Small intestine (tissue), 7 donors: ENCODE results near the gene SH3GL1. TPM values are rescaled to one million over a fixed set of nuclear protein-coding genes. Genes with fewer than 3 reads are reported as not detected.
A peak's percentile ranks its signal among the peaks of the same experiment; 100 is the strongest.

ENCODE experiments used
- DNase-seq, 2 donors: peaks; one replicate each; pipeline versions ENCODE4 v3.0.0 to v3.0.0-alpha.2; 2013
- FAIRE-seq: peaks from 2 replicates; lab custom pipeline; 2012; peaks lifted over from hg19 to GRCh38; lab: Jason Lieb, UNC
- H3K27ac ChIP-seq, 3 donors: one replicate each; pipeline ENCODE4 v1.5.1; 2013; ENCODE audit warnings: low read length in 2 of 3, mild to moderate bottlenecking in 2 of 3, control low read depth in 1 of 3, inconsistent platforms in 1 of 3, low read depth in 1 of 3, moderate library complexity in 1 of 3
- H3K27me3 ChIP-seq, 3 donors: one replicate each; pipeline ENCODE4 v1.6.1; 2013; ENCODE audit warnings: low read length in 3 of 3, inconsistent platforms in 1 of 3; ENCODE audit not compliant: control insufficient read depth in 3 of 3, insufficient read depth in 3 of 3
- H3K36me3 ChIP-seq, 3 donors: one replicate each; pipeline ENCODE4 v1.6.1; 2013; ENCODE audit warnings: low read length in 3 of 3, inconsistent platforms in 1 of 3, low read depth in 1 of 3, mild to moderate bottlenecking in 1 of 3, moderate library complexity in 1 of 3; ENCODE audit not compliant: control insufficient read depth in 3 of 3, insufficient read depth in 2 of 3
- H3K4me1 ChIP-seq, 3 donors: one replicate each; pipeline ENCODE4 v1.6.1; 2013; ENCODE audit warnings: low read length in 2 of 3, inconsistent platforms in 1 of 3, low read depth in 1 of 3, mild to moderate bottlenecking in 1 of 3, moderate library complexity in 1 of 3; ENCODE audit not compliant: control insufficient read depth in 3 of 3, insufficient read depth in 2 of 3
- H3K4me3 ChIP-seq, 3 donors: one replicate each; pipeline ENCODE4 v1.5.1; 2013; ENCODE audit warnings: low read length in 3 of 3, control low read depth in 1 of 3, inconsistent platforms in 1 of 3, low read depth in 1 of 3, mild to moderate bottlenecking in 1 of 3, moderate library complexity in 1 of 3
- H3K9me3 ChIP-seq, 2 donors: one replicate each; pipeline ENCODE4 v1.6.1; 2013; ENCODE audit warnings: low read depth in 1 of 2, low read length in 1 of 2; ENCODE audit not compliant: control insufficient read depth in 2 of 2, insufficient read depth in 1 of 2
- whole genome bisulfite sequencing, 3 donors: extraction: QIAGEN DNeasy Blood & Tissue Kit; methylation state at CpG; one replicate each; pipeline ENCODE4 v1.1.7; 2013; 5-methylcytosine and 5-hydroxymethylcytosine counted together
- polyA plus RNA-seq, 4 donors: library from polyadenylated mRNA; stranded (reverse) in 3 of 4; unstranded in 1 of 4; fragments of 200-250 nt in 3 of 4; fragments of 120-200 nt in 1 of 4; gene quantifications; one replicate each; pipeline versions ENCODE4 v1.2.1 to v1.2.3, GENCODE V29; 2013
- donor health status: healthy with polysubstance abuse.
- donor health status: control.
- donor health status: control.
- donor health status: Bipolar disorder and iron deficiency.
- donor health status: healthy.

The SH3GL1 gene
- polyA plus RNA-seq, 4 donors: 64.9 to 132 (median 104) TPM

- Histone ChIP-seq H3K9me3 (no peaks in the 10 kb centered on the region), H3K4me3 (no peak overlapping the region), H3K27ac (peak overlapping the region in 2 of 3 donors; percentile 77 to 87), H3K4me1 (peaks cover 10 to 95% (median 22%) of the 10 kb centered on the region in 3 donors), H3K36me3 (peaks cover 0 to 76% (median 0%) of the 10 kb centered on the region in 3 donors), H3K27me3 (no peaks in the 10 kb centered on the region)
- 92 to 94% (median 93%) methylated on average over 8 of the region's 8 CpGs for WGBS, 3 donors
- FAIRE-seq (no peak), DNase-seq (no peak)
These were observed 27.4 kb downstream of the SH3GL1 start for GRCh38 chr19:4373013-4373367.

DNA sequence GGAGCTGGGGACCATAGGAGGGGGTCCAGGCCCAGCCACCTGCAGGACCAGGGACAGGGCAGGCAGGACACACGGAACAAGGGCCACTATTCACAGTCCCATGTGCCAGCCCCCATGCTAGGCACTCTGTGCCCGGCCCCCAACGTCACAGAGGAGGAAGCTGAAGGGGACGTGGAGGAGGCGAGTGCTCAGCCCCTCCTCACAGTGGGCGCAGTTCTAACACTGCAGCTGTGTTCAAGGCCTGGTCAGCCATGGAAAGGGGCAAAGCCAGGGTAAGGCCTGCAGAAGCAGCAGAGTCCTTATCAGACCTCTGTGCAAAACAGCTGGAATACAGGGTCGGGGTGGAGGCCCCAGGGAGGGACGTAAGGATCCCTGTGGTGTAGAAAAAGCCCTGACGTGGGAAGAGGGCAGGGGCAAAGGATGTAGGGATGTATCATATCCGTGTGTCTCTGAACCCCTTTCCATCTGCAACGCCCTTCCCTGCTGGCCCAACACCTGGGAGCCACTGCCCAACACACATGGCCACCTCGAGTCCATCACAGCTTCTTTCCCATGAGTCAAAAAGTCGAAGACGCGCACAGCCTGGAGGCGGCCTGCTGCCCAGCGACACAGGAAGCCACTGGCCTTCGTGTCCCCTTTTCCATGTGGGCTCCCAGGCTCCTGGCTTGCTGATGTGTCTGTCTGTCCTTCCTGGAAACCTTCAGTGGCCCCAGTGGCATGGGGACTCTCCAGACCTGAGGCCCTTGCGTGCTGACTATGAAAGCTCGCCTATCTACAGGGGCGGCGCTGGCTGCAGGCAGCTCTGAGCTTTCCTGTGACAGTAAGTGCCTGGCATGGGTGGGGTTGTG, 28.0 kb downstream of the SH3GL1 start:
- Histone ChIP-seq H3K4me3 (no peak overlapping the region), H3K4me1 (peaks cover 10 to 95% (median 19%) of the 10 kb centered on the region in 3 donors), H3K9me3 (no peaks in the 10 kb centered on the region), H3K36me3 (peaks cover 0 to 76% (median 0%) of the 10 kb centered on the region in 3 donors), H3K27ac (peak overlapping the region in 1 of 3 donors; percentile 87), H3K27me3 (no peaks in the 10 kb centered on the region)
- no peak for DNase-seq
- FAIRE-seq: no peak
- WGBS, 3 donors: 89 to 92% (median 90%) methylated on average over 22 of the region's 22 CpGs

- FAIRE-seq (no peak), DNase-seq (no peak)
- Histone ChIP-seq H3K4me1 (peaks cover 10 to 87% (median 18%) of the 10 kb centered on the region in 3 donors), H3K27ac (no peak overlapping the region), H3K4me3 (no peak overlapping the region), H3K27me3 (no peaks in the 10 kb centered on the region), H3K9me3 (no peaks in the 10 kb centered on the region), H3K36me3 (peaks cover 0 to 76% (median 0%) of the 10 kb centered on the region in 3 donors)
- WGBS, 3 donors: 92 to 94% (median 92%) methylated on average over 30 to 31 of the region's 31 CpGs
These were observed 28.8 kb downstream of the SH3GL1 start for GRCh38 chr19:4371247-4372164.

DNA sequence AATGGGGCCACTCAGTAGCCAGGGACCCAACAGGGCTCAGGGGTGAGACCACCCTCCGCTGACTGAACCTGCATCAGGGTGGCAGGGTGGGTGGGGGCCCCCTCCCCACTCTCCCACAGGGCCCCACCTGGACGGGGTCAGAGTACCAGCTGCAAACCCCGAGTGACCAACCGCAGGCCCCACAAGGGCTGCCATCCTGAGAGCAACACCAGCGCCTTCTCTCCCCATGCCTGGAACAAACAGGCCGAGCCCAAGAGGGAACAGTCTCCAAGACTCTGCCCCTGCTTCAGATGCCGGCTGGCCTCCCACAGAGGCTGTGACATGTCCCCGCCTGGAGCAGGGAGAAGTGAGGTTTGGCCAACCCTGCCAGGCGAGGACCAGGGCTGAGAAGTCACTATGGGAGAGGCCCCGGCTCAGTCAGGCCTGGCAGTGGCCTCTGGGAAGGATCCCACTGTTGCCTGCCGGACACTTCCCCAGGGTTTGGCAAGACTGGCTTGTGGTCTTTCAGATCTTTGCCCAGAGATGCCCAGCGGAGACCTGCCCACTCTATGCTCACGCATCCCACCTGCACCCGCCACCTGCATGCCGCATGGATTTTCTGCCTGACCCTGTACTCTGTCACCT, 29.8 kb downstream of the SH3GL1 start:
- H3K36me3 ChIP-seq: peaks cover 0 to 81% (median 3%) of the 10 kb centered on the region in 3 donors
- no peak for DNase-seq
- H3K4me3 ChIP-seq: no peak overlapping the region
- peak overlapping the region; percentile 65 to 82 (median 82) for H3K27ac ChIP-seq
- H3K4me1 ChIP-seq: peaks cover 8 to 78% (median 10%) of the 10 kb centered on the region in 3 donors
- 87 to 88% (median 88%) methylated on average over 15 of the region's 15 CpGs for WGBS, 3 donors
- FAIRE-seq: no peak
- no peaks in the 10 kb centered on the region for H3K27me3 ChIP-seq
- no peaks in the 10 kb centered on the region for H3K9me3 ChIP-seq

- WGBS, 3 donors: 6 to 24% (median 15%) methylated on average over 21 of the region's 21 CpGs
- no peaks in the 10 kb centered on the region for H3K27me3 ChIP-seq
- peak overlapping the region in 1 of 3 donors; percentile 38 for H3K4me3 ChIP-seq
- DNase-seq (peak; percentile 69 to 71), FAIRE-seq (no peak)
- peaks cover 0 to 88% (median 3%) of the 10 kb centered on the region in 3 donors for H3K36me3 ChIP-seq
- no peaks in the 10 kb centered on the region for H3K9me3 ChIP-seq
- H3K4me1 ChIP-seq: peaks cover 4 to 71% (median 10%) of the 10 kb centered on the region in 3 donors
- H3K27ac ChIP-seq: peak overlapping the region; percentile 65 to 82 (median 82)
These were observed 30.5 kb downstream of the SH3GL1 start for GRCh38 chr19:4369888-4370260.

GRCh38 chr19:4369109-4369887, 31.0 kb downstream of the SH3GL1 start:
- no peak for FAIRE-seq
- peaks cover 4 to 65% (median 10%) of the 10 kb centered on the region in 3 donors for H3K4me1 ChIP-seq

DNA sequence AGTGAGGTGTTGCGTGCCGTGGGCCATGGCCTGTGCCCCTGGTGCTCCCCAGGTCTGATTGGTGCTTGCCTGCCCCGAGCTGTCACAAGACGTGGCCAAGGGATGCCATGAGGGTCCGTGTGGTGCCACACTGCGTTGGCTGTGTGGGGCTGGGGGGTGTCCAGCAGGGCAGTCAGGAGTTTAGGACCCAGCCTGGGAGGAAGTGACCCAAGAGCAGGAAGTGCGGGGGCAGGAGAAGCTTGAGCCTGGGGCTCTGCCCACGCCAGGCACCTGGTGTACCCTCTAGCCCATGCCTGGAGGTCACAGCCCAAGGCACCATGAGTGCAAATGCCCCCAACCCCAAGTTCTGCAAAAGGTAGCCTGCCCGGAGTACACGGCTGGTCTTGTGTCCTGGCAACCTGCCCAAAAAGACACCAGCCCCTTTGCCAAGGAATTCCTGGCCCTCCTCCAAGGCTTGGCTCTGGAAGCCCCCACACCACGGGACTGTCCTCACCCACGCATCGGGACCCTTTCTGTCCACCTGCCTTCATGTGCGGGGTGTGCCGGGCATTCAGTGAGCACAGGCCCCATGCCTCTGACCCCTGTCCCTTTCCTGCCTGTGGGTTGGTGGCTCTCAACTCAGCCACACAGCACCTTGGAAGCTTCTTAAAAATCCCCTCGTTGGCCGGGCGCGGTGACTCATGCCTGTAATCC, 32.1 kb downstream of the SH3GL1 start:
- H3K27ac ChIP-seq: peak overlapping the region in 1 of 3 donors; percentile 7
- FAIRE-seq: no peak
- no peaks in the 10 kb centered on the region for H3K27me3 ChIP-seq
- peaks cover 4 to 55% (median 5%) of the 10 kb centered on the region in 3 donors for H3K4me1 ChIP-seq
- H3K36me3 ChIP-seq: peaks cover 6 to 90% (median 9%) of the 10 kb centered on the region in 3 donors
- 59 to 71% (median 67%) methylated on average over 19 of the region's 19 CpGs for WGBS, 3 donors
- no peak overlapping the region for H3K4me3 ChIP-seq
- H3K9me3 ChIP-seq: no peaks in the 10 kb centered on the region
- DNase-seq: no peak

More at GRCh38 chr19:4369109-4369887, 31.0 kb downstream of the SH3GL1 start:
- Histone ChIP-seq H3K27me3 (no peaks in the 10 kb centered on the region), H3K36me3 (peaks cover 0 to 90% (median 3%) of the 10 kb centered on the region in 3 donors), H3K4me3 (peak overlapping the region in 2 of 3 donors; percentile 17 to 38), H3K9me3 (no peaks in the 10 kb centered on the region), H3K27ac (peak overlapping the region; percentile 65 to 82 (median 82))
- 10 to 26% (median 11%) methylated on average over 22 to 25 of the region's 25 CpGs for WGBS, 3 donors
- DNase-seq: peak; percentile 78 to 83
